MCF 10A (cell line): Measurements from ENCODE around the gene AP5B1. TPM values are rescaled to one million over a fixed set of nuclear protein-coding genes. Genes with fewer than 3 reads are reported as not detected.
"Not testable (repeated sequence)": the region's sequence is repeated elsewhere in the genome, so short reads cannot be mapped to it uniquely, and the experiment has no call there.

ENCODE experiments used
- BruUV-seq: library from RNA; stranded (reverse); fragments of 400-500 nt; replicated peaks from 2 replicates; lab custom pipeline; 2021; lab: Mats Ljungman, UMichigan
- CTCF ChIA-PET: fragments of 300-600 bp; sonication (Branson Sonifier 250); formaldehyde crosslinking; extraction: SDS; loops from one replicate; lab custom pipeline; 2021; ENCODE audit warnings: antibody characterized with exemption, inconsistent platforms; lab: Yijun Ruan, JAX
- POLR2A ChIA-PET: fragments of 300-600, 350-650 bp; sonication (Branson Sonifier 250); formaldehyde crosslinking; extraction: SDS; loops from one replicate; lab custom pipeline; 2020; ENCODE audit warnings: antibody characterized with exemption, inconsistent platforms; lab: Yijun Ruan, JAX
- DNase-seq: peaks from one replicate; pipeline ENCODE4 v3.0.0-alpha.2; 2018; ENCODE audit not compliant: unreplicated experiment
- H3K27ac Mint-ChIP-seq: one replicate; pipeline ENCODE4 v1.8.0; 2022; ENCODE audit warnings: mild to moderate bottlenecking, low read depth, mixed read lengths; ENCODE audit not compliant: unreplicated experiment
- H3K27me3 Mint-ChIP-seq: one replicate; pipeline ENCODE4 v1.8.0; 2022; ENCODE audit warnings: mixed read lengths; ENCODE audit not compliant: insufficient read depth, unreplicated experiment
- H3K36me3 Mint-ChIP-seq: one replicate; pipeline ENCODE4 v1.8.0; 2022; ENCODE audit warnings: mild to moderate bottlenecking, moderate library complexity, mixed read lengths; ENCODE audit not compliant: insufficient read depth, unreplicated experiment
- H3K4me1 Mint-ChIP-seq: one replicate; pipeline ENCODE4 v1.8.0; 2022; ENCODE audit warnings: mixed read lengths; ENCODE audit not compliant: insufficient read depth, unreplicated experiment
- H3K4me3 Mint-ChIP-seq: one replicate; pipeline ENCODE4 v1.8.0; 2022; ENCODE audit warnings: mild to moderate bottlenecking, moderate library complexity, mixed read lengths; ENCODE audit not compliant: unreplicated experiment
- H3K9me3 Mint-ChIP-seq: one replicate; pipeline ENCODE4 v1.8.0; 2022; ENCODE audit warnings: mixed read lengths; ENCODE audit not compliant: unreplicated experiment
- CTCF ChIP-seq: fragments of 200-600 bp; IDR thresholded peaks from one replicate; pipeline ENCODE4 v1.8.0; 2022; ENCODE audit warnings: antibody characterized with exemption, mild to moderate bottlenecking; ENCODE audit not compliant: unreplicated experiment
- intact Hi-C: fragments of 100-400 bp; cut with micrococcal nuclease; formaldehyde crosslinking; loops from 2 replicates; pipeline ENCODE4 v1.14.1; 2022
- total RNA-seq: library from RNA; stranded (reverse); gene quantifications from 2 replicates; pipeline ENCODE4 v1.2.3, GENCODE V29; 2022

AP5B1 gene
- total RNA-seq, 1 experiment from 2014 or later: 12.9 TPM

- Mint-ChIP-seq H3K4me1 (no peaks in the 10 kb centered on the region), H3K36me3 (no peaks in the 10 kb centered on the region), H3K27me3 (peaks cover 24% of the 10 kb centered on the region), H3K9me3 (peaks cover 11% of the 10 kb centered on the region), H3K4me3 (no peak overlapping the region), H3K27ac (no peak overlapping the region)
- CTCF ChIA-PET: interaction anchor here (0.6 to 1.2 kb wide), 2 partner anchors 30 to 39 kb away, joined by 3 to 6 read pairs; no protein-coding TSS in a partner anchor
- BruUV-seq: no TSS peak
- POLR2A ChIA-PET: interaction anchor here (0.6 kb wide), 1 partner anchor 38 kb away, joined by 4 read pairs; no protein-coding TSS in a partner anchor
- intact Hi-C loops: no loop called here
- TF ChIP-seq CTCF: no peak
- DNase-seq: no peak
Observed at GRCh38 chr11:65741185-65741584, 39.6 kb downstream of the AP5B1 start.

GRCh38 chr11:65739022-65739421 is 41.8 kb downstream of the AP5B1 start:
- POLR2A ChIA-PET: interaction anchor here (0.6 kb wide), 1 partner anchor 44 kb away, joined by 4 read pairs; no protein-coding TSS in a partner anchor

GRCh38 chr11:65736810-65737209 is 44.0 kb downstream of the AP5B1 start:
- Mint-ChIP-seq H3K9me3 (peaks cover 14% of the 10 kb centered on the region), H3K27ac (no peak overlapping the region), H3K36me3 (no peaks in the 10 kb centered on the region), H3K4me1 (no peaks in the 10 kb centered on the region), H3K27me3 (peaks cover 22% of the 10 kb centered on the region), H3K4me3 (no peak overlapping the region)
- intact Hi-C loops: no loop called here
- ChIA-PET CTCF (no interaction called here), POLR2A (interaction anchor here (1.0 to 1.9 kb wide), 2 partner anchors 30 to 33 kb away, joined by 4 to 7 read pairs; no protein-coding TSS in a partner anchor)
- DNase-seq: no peak
- no peak for TF ChIP-seq CTCF
- no TSS peak for BruUV-seq

More at GRCh38 chr11:65739022-65739421, 41.8 kb downstream of the AP5B1 start:
- no peaks in the 10 kb centered on the region for H3K36me3 Mint-ChIP-seq
- no peak overlapping the region for H3K4me3 Mint-ChIP-seq
- no peak overlapping the region for H3K27ac Mint-ChIP-seq
- H3K4me1 Mint-ChIP-seq: no peaks in the 10 kb centered on the region
- CTCF ChIA-PET: no interaction called here
- no TSS peak for BruUV-seq
- intact Hi-C loops: no loop called here
- H3K27me3 Mint-ChIP-seq: peaks cover 24% of the 10 kb centered on the region
- H3K9me3 Mint-ChIP-seq: peaks cover 11% of the 10 kb centered on the region
- no peak for DNase-seq
- TF ChIP-seq CTCF: no peak

GRCh38 chr11:65735111-65735510 is 45.7 kb downstream of the AP5B1 start:
- DNase-seq, H3K4me1 Mint-ChIP-seq, H3K27ac Mint-ChIP-seq, BruUV-seq, H3K4me3 Mint-ChIP-seq, H3K36me3 Mint-ChIP-seq, intact Hi-C loops: not testable (repeated sequence)
- CTCF ChIA-PET: interaction anchor here (0.5 to 1.1 kb wide), 5 partner anchors 10 to 94 kb away, joined by 3 to 7 read pairs (median 5); partner anchors contain the start of gene KAT5
- POLR2A ChIA-PET: interaction anchor here (1.0 to 1.1 kb wide), 2 partner anchors 15 to 92 kb away, joined by 3 to 4 read pairs; no protein-coding TSS in a partner anchor
- Mint-ChIP-seq H3K9me3 (peaks cover 17% of the 10 kb centered on the region), H3K27me3 (peaks cover 14% of the 10 kb centered on the region)
